Epithelial cell of esophagus (primary cell): ENCODE data around the gene TIAM2.
A peak's percentile ranks its signal among the peaks of the same experiment; 100 is the strongest.

Experiments used
- DNase-seq: peaks from one replicate; pipeline ENCODE4 v3.0.0; 2010; ENCODE audit warnings: low read depth
- H3K4me3 ChIP-seq: 2 replicates; pipeline ENCODE4 v1.5.1; 2011; ENCODE audit warnings: mild to moderate bottlenecking, low read length, control low read depth
- CTCF ChIP-seq: IDR thresholded peaks from 2 replicates; pipeline ENCODE4 v1.5.1; 2011; ENCODE audit warnings: low read depth, mild to moderate bottlenecking, low read length, control low read depth, inconsistent platforms; ENCODE audit not compliant: insufficient read depth; ENCODE audit errors: missing control alignments

Gene TIAM2

GRCh38 chr6:155193526-155193925 lies 198.4 kb downstream of the TIAM2 start:
- no peak for TF ChIP-seq CTCF
- no peak for DNase-seq
- no peak overlapping the region for H3K4me3 ChIP-seq

- no peak for TF ChIP-seq CTCF
- H3K4me3 ChIP-seq, result no peak overlapping the region
- no peak for DNase-seq
Observed at GRCh38 chr6:155194399-155194798, 199.3 kb downstream of the TIAM2 start.

- TF ChIP-seq CTCF, result no peak
- no peak for DNase-seq
Observed at GRCh38 chr6:155195903-155196302, 200.8 kb downstream of the TIAM2 start.

GRCh38 chr6:155196911-155197310 lies 201.8 kb downstream of the TIAM2 start:
- no peak overlapping the region for H3K4me3 ChIP-seq
- no peak for TF ChIP-seq CTCF
- DNase-seq, result no peak

More at GRCh38 chr6:155195903-155196302, 200.8 kb downstream of the TIAM2 start:
- H3K4me3 ChIP-seq, result no peak overlapping the region

DNA sequence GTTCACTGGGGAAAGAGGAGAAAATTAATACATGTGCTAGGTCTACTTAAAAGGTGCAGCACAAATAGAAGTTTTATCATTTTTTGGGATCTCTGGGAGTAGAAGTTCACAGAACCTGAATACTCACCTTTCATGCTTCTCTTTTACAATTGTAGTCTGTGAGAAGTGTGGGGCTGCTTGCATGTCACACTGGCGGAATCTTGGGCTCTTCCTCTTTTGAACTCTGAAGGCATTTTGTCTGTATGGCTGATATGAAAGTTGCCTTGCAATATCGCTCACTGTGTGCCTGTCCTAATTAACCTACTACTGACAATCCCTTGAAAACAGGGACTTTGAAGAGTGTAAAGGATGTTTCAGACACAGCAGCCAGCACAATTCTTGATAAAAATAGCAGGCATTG lies 202.8 kb downstream of the TIAM2 start:
- no peak for DNase-seq
- TF ChIP-seq CTCF, result no peak
- H3K4me3 ChIP-seq, result no peak overlapping the region

- DNase-seq, result no peak
- no peak overlapping the region for H3K4me3 ChIP-seq
- TF ChIP-seq CTCF, result no peak
Observed at GRCh38 chr6:155200012-155200411, 204.9 kb downstream of the TIAM2 start.

DNA sequence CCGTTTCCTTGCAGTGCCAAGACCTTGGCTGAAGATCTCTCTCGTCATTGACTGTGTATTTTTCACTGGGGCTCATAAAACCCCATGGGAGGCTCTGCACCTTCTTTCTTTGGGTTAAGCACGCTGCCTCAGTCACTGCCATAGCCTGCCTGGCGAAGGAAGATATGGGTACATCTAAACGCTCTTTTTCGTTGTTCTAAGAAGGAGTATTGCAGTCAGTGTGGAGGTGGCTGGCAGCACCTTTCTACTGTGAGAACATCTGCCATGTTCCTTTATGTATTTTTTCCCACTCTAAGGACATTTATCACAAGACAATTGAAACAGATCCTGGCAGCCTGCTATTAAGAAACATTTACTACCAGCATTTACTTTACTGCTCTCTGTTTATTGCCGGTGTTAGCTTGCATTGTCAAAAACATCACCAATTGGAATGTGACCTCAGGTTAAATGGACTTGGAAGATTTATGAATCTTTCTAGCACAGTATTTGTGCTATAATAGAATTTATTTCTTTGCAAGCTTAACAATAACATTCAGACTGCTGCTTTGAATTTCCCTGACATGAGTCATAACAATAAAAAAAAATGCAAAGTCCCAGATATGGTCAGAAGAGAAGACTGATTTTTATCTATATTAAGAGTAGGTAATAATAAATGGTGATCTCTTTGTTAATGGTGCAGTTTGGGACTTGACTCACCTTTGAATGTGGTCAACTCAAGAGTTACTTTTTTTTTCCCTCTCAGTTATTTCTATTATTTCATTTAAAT lies 206.5 kb downstream of the TIAM2 start:
- DNase-seq, result peak; percentile 32
- H3K4me3 ChIP-seq, result no peak overlapping the region
- no peak for TF ChIP-seq CTCF
